HG02973 (cell line): ENCODE measurements around the gene ASTL.

Experiments
- ATAC-seq: cut with Tn5 transposase; IDR thresholded peaks from one replicate; pipeline ENCODE4 v1.9.1; 2021; ENCODE audit warnings: moderate library complexity; ENCODE audit not compliant: unreplicated experiment

Gene ASTL

DNA sequence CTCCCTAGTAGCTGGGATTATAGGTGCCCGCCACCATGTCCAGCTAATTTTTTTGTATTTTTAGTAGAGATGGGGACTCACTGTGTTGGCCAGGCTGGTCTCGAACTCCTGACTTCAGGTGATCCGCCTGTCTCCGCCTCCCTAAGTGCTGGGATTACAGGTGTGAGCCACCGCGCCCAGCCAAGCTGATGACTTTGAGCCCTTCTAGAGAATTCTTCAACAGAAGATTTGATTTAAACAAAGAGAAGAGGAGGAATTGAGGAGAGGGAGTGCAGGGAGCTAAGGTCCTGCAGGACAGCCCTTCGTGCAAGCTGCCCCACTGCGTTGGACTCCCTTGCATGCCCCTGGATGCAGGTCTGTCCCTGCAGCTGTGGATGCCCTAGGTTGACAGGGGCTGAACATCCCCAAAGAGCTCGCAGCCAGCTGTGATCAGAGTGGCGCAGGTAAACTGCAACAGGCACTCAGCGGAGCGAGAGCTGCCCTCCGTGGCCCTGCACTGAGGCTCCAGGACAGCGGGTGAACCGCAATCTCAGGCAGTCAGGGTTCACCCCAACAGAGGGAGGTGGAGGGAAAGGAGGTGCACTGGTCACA lies 35.6 kb downstream of the ASTL start:
- no peak for ATAC-seq

DNA sequence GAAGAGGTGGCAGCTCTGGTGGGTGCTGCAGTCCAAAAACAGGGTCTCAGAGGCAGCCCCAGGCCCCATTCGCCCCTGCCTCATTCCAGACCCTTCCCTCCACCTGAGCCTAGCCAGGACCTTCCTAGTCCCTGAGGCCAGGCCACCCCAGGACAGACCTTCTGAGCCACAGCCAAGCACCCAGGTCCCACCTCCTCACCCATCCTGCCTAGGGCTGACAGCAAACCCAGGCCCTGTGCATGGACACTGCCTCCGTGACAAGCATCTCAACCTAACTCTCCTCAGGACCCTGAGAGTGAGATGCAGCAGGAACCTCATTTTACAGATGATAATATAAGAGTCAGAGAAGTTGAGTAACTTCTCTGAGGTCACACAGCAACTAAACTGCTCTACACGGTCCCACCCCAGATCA lies 37.4 kb downstream of the ASTL start:
- ATAC-seq, result no peak

DNA sequence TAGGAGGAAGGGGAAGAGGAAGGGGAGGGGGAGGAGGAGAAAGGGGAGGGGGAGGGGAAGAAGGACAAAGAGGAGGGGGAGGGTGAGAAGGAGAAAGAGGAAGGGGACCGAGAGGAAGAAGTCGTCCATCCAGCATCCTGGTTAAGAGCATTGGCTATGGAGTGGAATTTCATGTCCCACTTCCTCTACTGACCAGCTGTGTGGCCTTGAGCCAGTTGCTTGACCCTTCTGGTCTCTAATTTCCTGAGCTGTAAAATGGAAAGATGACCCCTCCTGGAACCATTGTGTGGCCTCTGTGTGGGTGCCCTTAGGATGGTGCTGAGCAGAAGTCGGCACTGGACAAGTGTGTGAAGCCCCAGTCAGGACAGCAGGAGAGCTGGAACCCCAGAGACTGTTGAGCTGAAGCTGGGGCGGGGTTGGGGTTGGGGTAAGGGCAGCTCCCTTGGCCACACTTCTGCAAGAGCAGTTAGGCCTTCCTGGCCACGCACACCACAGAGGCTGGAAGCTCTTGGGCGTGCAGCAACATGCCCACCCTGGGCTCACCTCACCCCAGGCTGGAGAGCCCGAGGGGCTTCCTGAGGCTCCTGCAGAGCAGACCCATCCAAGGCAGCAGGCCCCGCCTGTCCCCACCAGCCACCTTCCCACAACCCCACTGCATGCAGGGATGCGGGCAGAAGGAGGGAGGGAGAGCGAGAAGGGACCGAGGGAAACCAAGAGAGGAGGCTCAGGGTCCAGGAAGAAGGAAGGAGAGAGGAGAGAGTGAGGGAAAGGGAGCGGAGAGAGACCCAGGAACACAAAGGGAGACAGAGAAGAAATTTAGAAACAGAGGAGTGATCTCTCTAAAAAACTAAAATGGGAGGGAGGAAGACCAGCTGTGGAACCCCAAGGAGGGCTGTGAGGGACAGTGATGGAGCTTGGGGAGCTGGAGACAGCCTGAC lies 38.2 kb downstream of the ASTL start:
- no peak for ATAC-seq

DNA sequence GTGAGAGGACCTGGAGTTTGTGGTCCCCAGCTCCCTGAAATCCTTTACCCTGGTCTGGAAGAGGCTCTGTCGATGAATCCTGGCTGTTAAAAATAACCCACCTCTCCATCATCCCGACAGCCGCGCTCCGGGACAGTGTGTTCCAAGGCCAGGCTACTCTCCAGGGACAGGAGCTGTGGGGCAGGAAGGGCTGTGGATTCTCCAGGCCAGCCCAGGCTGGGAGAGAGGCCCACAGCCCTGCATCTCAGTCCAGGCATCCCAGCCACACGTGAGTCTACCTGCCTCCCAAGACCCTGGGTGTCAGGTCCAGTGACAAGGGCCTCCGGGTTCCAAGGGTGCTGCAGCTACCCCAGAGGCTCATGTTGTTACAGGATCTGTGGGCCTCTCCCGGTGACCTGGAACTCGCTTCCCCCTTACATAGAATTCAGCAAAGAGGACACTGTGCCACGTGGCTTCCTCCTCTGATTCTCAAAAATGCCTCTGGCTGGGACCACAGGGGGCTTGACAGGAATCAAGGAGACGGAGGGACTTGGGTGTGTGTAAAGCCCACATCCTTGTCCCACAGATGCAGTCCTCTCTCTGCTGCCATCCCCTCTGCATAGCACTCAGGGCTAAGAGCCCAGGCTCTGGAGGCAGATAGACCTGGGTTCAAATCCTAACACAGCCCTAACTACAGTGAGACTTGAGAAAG lies 39.3 kb downstream of the ASTL start:
- ATAC-seq, result no peak

DNA sequence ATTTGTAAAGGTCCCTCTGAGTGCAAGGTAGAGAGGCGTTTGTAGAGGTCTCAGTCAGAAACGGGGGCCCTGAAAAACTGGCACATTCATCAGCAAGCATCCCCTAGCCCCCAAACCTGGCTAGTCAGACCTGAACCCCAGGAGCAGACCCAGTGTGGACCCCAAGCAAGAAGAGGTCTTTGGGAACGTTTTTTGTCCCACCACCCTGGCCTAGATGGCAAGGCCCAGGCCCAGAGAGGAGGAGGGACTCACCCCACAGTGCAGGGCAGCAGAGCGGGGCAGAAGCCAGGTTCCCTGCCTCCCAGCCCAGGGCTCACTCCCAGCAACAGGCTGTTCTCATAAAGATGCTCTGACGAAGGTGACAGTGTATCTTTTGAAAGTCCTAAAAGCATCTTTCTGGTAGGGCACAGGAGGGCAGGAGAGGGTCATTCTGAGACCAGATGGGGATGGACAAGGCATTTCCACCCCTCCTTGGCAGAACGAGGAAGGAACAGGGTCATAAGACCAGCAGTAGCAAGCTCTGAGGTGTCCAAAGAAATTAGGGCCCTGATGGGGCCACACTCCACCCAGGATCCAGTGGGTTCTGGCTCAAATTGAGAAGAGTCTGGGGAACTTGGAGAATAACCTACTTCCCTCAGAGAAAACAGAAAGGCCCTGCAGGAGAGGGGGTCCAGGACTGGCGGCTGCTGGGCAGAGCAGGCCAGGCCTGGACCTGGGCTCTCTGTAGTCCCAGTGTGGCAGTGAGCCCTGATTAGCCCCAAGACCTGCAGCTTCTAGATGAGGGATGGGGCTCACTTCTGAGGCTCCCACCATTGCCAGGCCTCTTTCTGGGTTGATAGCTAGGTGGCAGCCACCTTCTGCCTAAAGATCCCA lies 40.1 kb downstream of the ASTL start:
- ATAC-seq, result no peak

DNA sequence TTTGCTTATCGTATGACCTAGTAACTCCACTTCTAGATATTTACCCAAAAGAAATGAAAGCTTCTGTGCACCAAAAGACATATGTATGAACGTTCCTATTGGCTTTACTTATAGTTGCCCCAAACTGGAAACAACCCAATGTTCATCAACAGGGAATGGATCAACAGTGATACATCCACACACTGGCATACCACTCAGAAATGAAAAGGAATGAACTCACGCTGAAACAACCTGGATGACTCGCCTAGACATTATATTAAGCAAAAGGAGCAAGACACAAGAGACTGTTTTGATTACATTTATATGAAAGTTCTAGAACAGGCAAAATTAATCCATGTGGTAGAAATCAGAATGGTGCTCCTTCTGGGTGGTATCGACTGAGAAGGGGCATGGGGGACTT lies 40.9 kb downstream of the ASTL start:
- no peak for ATAC-seq

DNA sequence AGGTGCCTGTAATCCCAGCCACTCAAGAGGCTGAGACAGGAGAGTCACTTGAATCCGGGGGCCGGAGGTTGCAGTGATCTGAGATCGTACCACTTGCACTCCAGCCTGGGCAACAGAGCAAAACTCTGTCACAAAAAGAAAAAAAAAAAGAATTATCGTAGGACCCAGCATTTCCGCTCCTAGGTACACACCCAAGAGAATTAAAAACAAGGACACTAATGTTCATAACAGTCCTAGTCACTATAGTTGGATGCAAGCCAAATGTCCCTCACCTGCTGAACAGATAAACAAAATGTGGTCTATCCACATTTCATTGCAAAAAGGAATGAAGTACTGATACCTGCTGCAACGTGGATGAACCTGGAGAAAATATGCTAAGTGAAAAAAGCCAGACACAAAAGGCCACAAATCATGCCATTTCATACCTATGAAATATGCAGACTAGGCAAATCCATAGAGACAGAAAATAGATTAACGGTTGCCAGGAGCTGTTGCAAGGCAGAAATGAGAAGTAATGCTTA lies 43.1 kb downstream of the ASTL start:
- no peak for ATAC-seq

DNA sequence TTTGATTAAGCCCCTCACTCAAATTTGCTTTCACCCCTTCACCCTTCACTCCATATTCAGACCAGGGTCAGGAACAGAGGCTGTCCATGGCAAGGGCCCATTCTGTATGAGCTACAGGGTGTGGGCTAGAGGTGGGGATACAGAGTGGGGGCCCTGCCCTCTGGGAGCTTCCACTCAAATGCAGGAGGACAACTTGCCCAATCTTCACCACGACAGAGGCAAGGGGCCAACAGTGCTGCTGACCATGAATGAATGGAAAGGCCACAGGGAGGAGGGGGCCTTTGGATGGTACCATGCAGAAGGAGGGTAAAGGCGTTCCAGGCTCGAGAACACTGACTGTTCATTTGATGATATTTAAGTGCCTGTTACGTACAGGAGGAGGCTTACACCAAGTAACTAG lies 44.8 kb downstream of the ASTL start:
- no peak for ATAC-seq

DNA sequence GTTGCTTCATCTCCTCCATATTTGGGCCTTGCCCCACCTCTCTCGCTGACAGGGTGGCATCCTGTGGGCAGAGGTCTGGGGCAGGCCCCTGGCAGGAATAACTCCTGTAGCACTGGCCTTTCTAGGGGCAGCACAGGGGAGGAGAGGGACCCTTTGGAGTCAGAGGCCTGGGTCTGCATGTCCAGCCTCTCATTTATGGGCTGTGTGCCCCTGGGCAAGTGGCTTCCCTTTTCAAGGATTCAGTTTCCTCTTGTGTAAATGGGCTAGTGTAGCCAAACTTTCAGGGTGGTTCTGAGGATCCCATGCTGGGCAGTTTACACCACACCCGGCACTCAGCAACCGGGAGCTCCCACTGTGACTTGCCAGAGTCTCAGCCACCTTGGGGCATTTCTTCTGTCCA lies 45.4 kb downstream of the ASTL start:
- no peak for ATAC-seq

DNA sequence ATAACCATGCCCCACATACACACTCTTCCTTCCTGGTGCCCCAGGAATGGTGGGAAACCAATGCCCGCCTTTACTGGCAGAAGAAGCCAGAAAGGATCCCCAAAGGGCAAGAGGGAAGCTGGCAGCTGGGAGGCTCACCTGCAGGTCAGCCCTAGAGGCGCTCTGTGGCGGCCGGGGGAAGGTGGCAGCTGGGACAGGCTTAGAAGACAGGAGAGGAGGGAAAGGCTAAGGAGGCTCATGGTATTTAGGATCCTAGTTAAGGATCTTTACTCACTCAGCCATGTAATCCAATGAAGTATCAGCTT lies 45.8 kb downstream of the ASTL start:
- no peak for ATAC-seq

DNA sequence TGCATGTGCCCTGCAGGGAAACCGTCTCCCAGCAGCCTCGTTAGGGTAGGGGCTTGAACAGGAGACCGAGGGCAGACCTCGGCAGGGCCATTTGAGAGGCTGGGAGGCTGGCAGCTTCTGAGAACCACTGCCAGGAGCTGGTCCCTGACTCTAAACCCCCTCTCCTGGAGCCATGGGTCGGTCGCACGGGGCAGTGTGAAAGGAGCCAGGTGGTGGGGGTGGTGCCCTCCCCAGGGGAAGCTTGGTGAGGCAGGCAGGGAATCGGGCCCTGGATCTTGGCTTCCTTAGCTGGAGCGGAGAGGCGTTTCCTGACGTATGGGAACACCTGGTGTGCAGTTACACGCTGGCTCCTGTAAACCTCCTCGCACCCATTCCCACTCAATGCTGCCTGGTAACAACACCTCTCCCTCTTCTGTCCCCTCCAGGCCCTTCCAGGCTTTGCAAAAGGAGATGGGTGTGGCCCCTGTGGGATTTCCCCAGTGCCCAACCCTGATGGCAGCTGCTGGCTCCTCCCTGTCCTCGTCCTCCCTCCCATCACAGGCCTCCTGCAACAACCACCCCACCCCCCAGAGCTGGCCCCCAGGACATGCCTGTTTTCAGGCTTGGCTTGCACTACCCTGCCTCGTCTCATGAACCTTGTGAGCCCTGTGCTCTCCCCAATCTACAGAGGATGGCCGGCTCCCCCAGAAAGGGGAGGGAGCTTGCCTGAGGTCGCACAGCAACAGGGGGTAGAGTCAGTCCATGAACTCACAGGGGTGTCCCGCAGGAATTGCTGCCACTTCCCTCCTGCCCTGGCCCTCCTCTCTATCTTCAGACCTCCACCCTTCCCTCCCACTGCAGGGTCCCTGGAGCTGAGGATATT lies 46.4 kb downstream of the ASTL start:
- no peak for ATAC-seq

DNA sequence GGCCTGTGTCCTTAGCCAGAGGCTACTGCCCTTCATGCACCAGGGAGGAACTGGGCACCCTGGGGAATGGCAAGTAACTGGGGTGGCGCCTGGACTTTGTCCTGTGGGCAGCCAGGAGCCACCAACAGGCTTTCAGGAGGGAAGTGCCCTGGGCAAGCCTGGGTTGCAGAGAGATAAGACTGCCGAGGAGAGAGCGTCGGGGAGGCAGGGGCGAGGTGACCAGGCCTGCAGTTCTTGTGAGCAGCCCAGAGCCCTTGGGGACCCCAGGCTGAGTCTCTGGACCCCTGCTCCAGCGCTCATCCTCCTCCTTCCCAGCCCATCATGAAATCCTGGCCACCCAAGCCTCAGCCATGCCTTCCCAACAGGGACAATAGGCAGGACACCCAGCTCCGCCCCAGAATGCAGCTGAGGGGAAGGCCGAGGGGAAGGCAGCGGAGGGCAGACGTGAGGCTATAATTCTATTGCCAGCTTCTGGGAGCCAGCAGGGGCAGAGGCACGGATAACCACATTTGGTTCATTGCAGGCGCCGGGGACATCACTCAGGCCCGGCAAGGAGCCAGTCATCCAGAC lies 47.1 kb downstream of the ASTL start:
- ATAC-seq, result no peak

DNA sequence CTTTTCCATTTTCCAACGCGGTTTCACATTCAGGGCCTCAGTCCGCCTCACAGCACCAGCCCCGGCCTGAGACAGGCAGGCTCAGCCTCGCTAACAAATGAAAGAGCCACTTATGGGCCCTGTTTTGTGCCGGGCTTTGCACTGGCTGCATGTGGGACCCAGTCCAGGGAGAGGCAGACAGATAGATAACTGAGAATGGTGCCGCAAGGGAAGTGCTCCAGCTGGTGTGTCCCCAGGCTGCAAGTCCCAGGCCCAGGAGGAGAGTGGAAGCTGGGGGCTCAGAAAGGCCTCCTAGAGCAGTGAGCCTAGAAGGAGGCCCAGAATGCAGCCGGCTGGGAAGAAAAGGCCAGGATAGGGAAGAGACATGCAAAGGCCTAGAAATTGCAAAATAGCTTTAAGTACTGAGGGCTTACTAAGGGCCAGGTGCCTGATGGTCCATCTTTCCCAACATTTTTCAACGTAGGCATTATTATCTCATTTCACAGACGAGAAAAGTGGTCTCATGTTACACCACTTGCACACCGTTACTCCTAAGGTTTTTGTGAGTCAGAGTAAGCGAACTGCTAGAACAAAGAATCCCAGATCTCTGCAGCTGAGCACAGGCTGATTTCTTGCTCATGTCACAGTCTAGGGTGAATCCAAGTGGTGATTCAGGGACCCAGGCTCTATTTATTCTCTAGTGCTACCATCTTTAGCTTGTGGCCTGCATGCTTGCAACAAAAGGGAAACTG lies 47.9 kb downstream of the ASTL start:
- ATAC-seq, result no peak

DNA sequence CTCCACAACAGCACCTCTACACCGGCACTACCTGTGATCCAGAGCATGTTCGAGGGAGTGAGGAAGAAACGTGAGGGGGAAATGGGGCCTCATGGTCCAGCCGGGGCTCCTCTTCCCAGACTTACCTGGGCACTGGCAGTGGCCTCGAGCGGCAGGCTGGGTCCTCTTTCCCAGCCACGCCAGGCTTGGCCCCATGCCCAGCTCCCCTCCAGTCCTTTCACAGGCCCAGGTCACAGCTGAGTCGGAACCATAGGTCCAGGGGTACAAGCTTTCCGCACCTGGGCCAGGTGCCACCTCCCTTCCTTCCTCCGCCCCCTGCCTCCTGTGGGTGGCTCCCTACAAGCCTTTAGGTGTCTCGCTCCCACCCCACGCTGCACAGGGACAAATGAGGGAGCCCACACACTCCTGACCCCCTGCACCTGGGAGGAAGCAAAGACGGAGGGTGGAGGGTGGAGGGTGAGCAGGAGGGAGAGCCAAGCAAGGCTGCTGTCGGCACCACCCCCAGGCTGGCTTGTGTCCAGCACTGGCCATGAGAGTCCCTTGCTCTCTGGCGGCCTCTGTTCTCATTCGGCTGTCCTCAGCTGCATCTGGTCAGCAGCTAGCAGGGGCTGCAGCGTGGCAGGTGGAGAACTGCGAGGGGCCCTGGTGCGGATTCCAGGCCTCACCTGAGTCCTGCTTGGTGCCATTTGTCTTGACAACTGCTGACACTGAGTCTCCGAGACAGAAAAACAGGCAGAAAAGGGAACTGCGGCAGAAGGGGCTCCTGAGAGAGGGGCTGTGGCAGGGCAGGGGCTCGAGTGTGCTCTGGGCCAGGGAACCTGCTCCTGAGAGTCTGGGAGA lies 48.7 kb downstream of the ASTL start:
- ATAC-seq, result no peak

DNA sequence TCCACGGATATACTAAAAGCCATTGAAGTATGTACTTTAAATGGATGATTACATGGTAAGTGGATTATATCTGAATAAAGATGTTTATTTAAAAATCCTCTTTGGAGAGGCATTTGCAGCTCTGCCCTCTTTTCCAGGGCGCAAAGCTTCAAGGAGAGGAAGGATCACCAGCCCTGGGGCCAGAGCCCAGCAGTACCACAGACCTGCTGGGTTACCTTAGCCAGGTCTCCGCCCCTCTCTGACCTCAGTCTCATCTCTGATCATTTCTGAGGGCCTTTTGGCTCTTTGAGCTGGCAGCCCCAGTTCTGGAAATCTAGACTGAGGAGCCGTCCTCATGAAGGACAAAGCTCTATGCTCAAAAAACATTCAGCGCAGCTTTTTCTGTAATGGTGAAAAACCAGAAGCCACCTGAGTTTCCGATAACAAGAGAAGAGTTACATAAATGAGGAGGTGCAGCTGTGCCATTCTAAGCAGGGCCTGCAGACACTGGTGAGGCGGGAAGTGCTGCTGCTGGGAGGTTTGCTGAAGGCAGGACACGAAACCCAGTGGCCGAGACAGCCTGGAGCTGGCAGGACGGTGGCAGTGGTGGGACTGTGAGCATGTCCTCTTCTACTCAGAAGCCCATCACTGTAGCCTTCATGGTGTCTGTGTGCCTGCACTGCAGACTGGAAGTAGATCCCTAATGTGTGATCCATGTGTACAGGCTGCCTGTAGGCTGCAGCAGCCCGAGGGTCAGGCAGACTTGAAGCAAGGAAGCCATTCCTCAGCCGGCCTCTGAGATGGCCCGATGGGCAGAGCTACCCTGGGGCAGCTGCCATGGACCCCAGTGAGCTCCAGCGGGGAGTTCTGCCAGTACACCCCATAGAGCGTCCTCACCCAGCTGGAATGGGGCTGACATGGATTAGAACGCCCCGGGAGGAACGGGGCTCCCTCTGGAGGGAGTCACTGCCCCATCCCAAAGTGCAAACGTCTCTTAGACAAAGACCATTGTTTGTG lies 49.7 kb downstream of the ASTL start:
- ATAC-seq, result no peak

DNA sequence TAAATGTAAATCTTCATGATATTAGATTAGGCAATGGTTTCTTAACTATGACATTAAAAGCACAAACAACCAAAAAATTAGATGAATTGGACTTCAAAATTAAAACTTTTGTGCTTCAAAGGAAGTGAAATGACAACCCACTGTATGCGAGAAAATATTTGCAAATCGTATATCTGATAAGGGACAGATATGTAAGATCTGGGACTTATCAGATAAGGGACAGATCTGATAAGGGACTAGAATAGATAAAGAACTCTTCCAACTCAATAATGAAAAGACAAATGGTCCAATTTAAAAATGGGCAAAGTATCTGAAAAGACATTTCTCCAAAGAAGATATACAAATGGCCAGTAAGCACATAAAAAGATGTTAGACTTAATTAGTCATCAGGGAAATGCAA lies 51.2 kb downstream of the ASTL start:
- ATAC-seq, result no peak
